GM12801 (cell line): ENCODE results near the gene GRIK3.

Experiments used
- CTCF ChIP-seq: IDR thresholded peaks from one replicate; pipeline ENCODE4 v1.5.1; 2011; ENCODE audit warnings: control low read depth; ENCODE audit not compliant: insufficient read length; ENCODE audit errors: extremely low read depth

GRIK3 gene

GRCh38 chr1:36835696-36836095 is 198.6 kb downstream of the GRIK3 start:
- TF ChIP-seq CTCF, result no peak

GRCh38 chr1:36835017-36835695 is 199.2 kb downstream of the GRIK3 start:
- TF ChIP-seq CTCF, result no peak

- TF ChIP-seq CTCF, result no peak
Measured at GRCh38 chr1:36834586-36834985, 199.7 kb downstream of the GRIK3 start.

GRCh38 chr1:36831186-36831810 is 203.0 kb downstream of the GRIK3 start:
- no peak for TF ChIP-seq CTCF

- no peak for TF ChIP-seq CTCF
Measured at GRCh38 chr1:36829961-36830360, 204.4 kb downstream of the GRIK3 start.

GRCh38 chr1:36829066-36829465 is 205.2 kb downstream of the GRIK3 start:
- no peak for TF ChIP-seq CTCF

GRCh38 chr1:36825226-36825625 is 209.1 kb downstream of the GRIK3 start:
- TF ChIP-seq CTCF, result no peak
